HFFc6 (cell line): ENCODE results near the gene FCHSD1. TPM values are rescaled to one million over a fixed set of nuclear protein-coding genes. Genes with fewer than 3 reads are reported as not detected.
A peak's percentile ranks its signal among the peaks of the same experiment; 100 is the strongest.

Experiments
- DNase-seq: peaks from one replicate; pipeline ENCODE4 v3.0.0-alpha.2; 2018
- H3K27ac Mint-ChIP-seq: 2 replicates; pipeline ENCODE4 v1.8.0; 2020; ENCODE audit warnings: mild to moderate bottlenecking, mixed read lengths
- H3K27me3 Mint-ChIP-seq: 2 replicates; pipeline ENCODE4 v1.8.0; 2021; ENCODE audit warnings: mild to moderate bottlenecking, moderate library complexity, mixed read lengths; ENCODE audit not compliant: insufficient read depth
- H3K36me3 Mint-ChIP-seq: 2 replicates; pipeline ENCODE4 v1.8.0; 2021; ENCODE audit warnings: low read depth, mixed read lengths
- H3K4me1 Mint-ChIP-seq: 2 replicates; pipeline ENCODE4 v1.8.0; 2020; ENCODE audit warnings: low read depth, mixed read lengths
- H3K4me3 Mint-ChIP-seq: 2 replicates; pipeline ENCODE4 v1.8.0; 2020; ENCODE audit warnings: mild to moderate bottlenecking, moderate library complexity, mixed read lengths
- H3K9me3 Mint-ChIP-seq: 2 replicates; pipeline ENCODE4 v1.8.0; 2020; ENCODE audit warnings: mild to moderate bottlenecking, mixed read lengths
- total RNA-seq, 6 experiments: library from RNA; stranded (reverse); fragmentation: NEBNext Ultra II Directional; extraction: Animal tissue kit (Norgen Biotek cat#: 25700); gene quantifications; 2 replicates in 1 of 6; 3 replicates in 5 of 6; pipeline ENCODE4 v1.2.3, GENCODE V29; 2021
- TF ChIP-seq, protein P1 (sequence below): fragments of 200-600 bp; sonication (generic); IDR thresholded peaks from 2 replicates; pipeline ENCODE4 v1.5.0; 2021; ENCODE audit warnings: antibody characterized with exemption, mild to moderate bottlenecking

FCHSD1 gene
- total RNA-seq, 6 experiments from 2014 or later, result 20.8 to 31.7 (median 25.3) TPM

DNA sequence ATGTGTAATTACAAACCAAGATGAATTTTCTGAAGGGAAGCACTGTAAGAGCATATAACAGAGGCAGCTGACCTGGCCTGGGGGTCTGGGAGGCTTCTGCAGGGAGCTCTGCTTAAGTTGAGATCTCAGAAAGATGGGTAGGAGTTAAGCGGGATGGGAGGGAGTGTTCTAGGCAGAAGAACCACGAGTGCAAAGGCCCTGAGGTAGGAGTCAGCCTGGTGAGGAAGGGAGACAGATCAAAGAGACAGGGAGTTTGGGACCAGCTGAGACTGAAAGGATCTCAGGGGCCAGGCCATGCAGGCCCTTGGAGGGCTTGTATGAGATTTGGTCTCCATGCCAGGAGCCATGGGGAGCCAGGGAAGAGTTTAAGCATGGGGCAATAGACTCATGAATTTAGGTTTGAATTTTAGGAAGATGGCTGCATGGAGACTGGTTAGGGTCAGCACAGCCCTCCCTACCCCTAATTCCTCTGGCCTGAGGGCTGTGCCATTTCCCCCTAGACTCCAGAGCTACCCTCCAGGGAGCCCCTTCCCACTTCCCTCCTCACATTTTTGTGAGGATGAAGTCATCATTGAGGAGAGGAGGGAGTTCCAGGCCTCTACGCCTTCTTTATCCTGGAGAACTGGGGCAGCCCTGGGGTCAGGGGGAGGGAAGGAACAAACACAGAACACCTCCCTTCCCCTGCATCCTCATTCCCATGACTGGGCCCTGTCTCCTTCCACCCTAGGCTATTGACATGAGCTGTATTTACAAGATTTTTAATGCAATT is 35.6 kb upstream of the FCHSD1 start:
- H3K4me3 Mint-ChIP-seq, result no peak overlapping the region

DNA sequence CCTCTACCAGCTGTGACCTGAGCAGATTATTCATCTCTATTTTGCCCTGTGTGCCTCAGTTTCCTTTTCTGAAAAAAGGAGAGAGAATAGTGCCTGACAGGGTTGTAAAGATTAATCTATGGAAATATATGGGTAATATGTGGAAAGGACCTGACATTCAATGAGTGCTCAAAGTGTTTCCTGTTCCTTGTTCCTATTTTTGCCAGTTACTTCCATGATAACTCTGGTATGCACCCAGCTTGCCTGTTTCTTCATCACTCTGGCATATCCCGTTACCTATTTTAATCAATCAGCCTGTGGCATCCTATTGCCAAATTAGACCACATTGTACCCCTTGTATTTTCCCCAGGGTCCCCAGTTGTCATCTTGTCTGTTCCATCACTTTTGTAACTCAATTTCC is 34.4 kb upstream of the FCHSD1 start:
- peaks cover 18% of the 10 kb centered on the region for H3K4me1 Mint-ChIP-seq
- H3K36me3 Mint-ChIP-seq, result no peaks in the 10 kb centered on the region
- DNase-seq, result no peak
- H3K27ac Mint-ChIP-seq, result no peak overlapping the region
- H3K9me3 Mint-ChIP-seq, result no peaks in the 10 kb centered on the region
- TF ChIP-seq, protein P1, sequence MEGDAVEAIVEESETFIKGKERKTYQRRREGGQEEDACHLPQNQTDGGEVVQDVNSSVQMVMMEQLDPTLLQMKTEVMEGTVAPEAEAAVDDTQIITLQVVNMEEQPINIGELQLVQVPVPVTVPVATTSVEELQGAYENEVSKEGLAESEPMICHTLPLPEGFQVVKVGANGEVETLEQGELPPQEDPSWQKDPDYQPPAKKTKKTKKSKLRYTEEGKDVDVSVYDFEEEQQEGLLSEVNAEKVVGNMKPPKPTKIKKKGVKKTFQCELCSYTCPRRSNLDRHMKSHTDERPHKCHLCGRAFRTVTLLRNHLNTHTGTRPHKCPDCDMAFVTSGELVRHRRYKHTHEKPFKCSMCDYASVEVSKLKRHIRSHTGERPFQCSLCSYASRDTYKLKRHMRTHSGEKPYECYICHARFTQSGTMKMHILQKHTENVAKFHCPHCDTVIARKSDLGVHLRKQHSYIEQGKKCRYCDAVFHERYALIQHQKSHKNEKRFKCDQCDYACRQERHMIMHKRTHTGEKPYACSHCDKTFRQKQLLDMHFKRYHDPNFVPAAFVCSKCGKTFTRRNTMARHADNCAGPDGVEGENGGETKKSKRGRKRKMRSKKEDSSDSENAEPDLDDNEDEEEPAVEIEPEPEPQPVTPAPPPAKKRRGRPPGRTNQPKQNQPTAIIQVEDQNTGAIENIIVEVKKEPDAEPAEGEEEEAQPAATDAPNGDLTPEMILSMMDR, result no peak
- H3K4me3 Mint-ChIP-seq, result no peak overlapping the region
- H3K27me3 Mint-ChIP-seq, result peaks cover 17% of the 10 kb centered on the region

More for the DNA sequence above, 35.6 kb upstream of the FCHSD1 start:
- H3K4me1 Mint-ChIP-seq, result peaks cover 7% of the 10 kb centered on the region
- no peak overlapping the region for H3K27ac Mint-ChIP-seq
- peaks cover 20% of the 10 kb centered on the region for H3K27me3 Mint-ChIP-seq
- TF ChIP-seq, protein P1, result no peak
- H3K36me3 Mint-ChIP-seq, result no peaks in the 10 kb centered on the region
- no peaks in the 10 kb centered on the region for H3K9me3 Mint-ChIP-seq
- no peak for DNase-seq

- Mint-ChIP-seq H3K27me3 (peaks cover 4% of the 10 kb centered on the region), H3K4me3 (no peak overlapping the region), H3K36me3 (peaks cover 5% of the 10 kb centered on the region), H3K4me1 (peaks cover 28% of the 10 kb centered on the region), H3K27ac (no peak overlapping the region), H3K9me3 (no peaks in the 10 kb centered on the region)
- DNase-seq, result no peak
- TF ChIP-seq, protein P1, result no peak
These were observed 32.5 kb upstream of the FCHSD1 start for GRCh38 chr5:141683596-141684141.

- Mint-ChIP-seq H3K4me3 (peak within 1 kb of the TSS; percentile 94), H3K27me3 (peaks cover 1% of the 10 kb centered on the region), H3K4me1 (peaks cover 32% of the 10 kb centered on the region), H3K9me3 (no peaks in the 10 kb centered on the region), H3K36me3 (peaks cover 15% of the 10 kb centered on the region), H3K27ac (peak within 1 kb of the TSS; percentile 100)
- TF ChIP-seq, protein P1, result no peak
- DNase-seq, result peak; percentile 72
These were observed 30.8 kb upstream of the FCHSD1 start, which contains the start of gene ARAP3 for GRCh38 chr5:141681695-141682641. Gene ARAP3 (minus strand): TSS chr5:141682230. CDS start chr5:141680486, 1,744 bp downstream.

- no peaks in the 10 kb centered on the region for H3K9me3 Mint-ChIP-seq
- DNase-seq, result no peak
- TF ChIP-seq, protein P1, result no peak
- peak overlapping the region; percentile 100 for H3K27ac Mint-ChIP-seq
- peak overlapping the region; percentile 94 for H3K4me3 Mint-ChIP-seq
- H3K36me3 Mint-ChIP-seq, result peaks cover 15% of the 10 kb centered on the region
- H3K4me1 Mint-ChIP-seq, result peaks cover 32% of the 10 kb centered on the region
- peaks cover 1% of the 10 kb centered on the region for H3K27me3 Mint-ChIP-seq
These were observed 30.1 kb upstream of the FCHSD1 start for GRCh38 chr5:141681295-141681694.
